Measurements from ENCODE around the gene NFIC.

The NFIC gene

GRCh38 chr19:3467437-3468198 lies 101.2 kb downstream of the NFIC start:
- Histone ChIP-seq H3K4me2 (no peak overlapping the region), H3K9me3 (replicated peaks in 1 of 11) (peaks cover 0 to 18% (median 7%) of the 10 kb centered on the region in 11 experiments; a peak in 13 of 22 replicates), H3K27ac (no peak overlapping the region), H3K36me3 (peaks cover 13 to 35% (median 28%) of the 10 kb centered on the region in 11 experiments), H4K20me1 (peaks cover 16 to 63% (median 33%) of the 10 kb centered on the region in 11 experiments; a peak in 20 of 22 replicates), H3K27me3 (no peaks in the 10 kb centered on the region), H3K4me1 (peaks cover 0 to 26% (median 15%) of the 10 kb centered on the region in 10 experiments; a peak in 15 of 20 replicates), H3K4me3 (no peak overlapping the region), H3K9ac (no peak overlapping the region)
- no peak for TF ChIP-seq Cebpa-rat (IDR thresholded peaks at IDR 0.05)

GRCh38 chr19:3468211-3468610 lies 101.8 kb downstream of the NFIC start:
- H3K4me1 ChIP-seq = peaks cover 0 to 27% (median 15%) of the 10 kb centered on the region in 10 experiments; a peak in 15 of 20 replicates
- no peak overlapping the region for H3K9ac ChIP-seq

GRCh38 chr19:3469638-3470499 lies 103.5 kb downstream of the NFIC start:
- Histone ChIP-seq H3K27ac (no peak overlapping the region), H3K9ac (no peak overlapping the region; a peak in 1 of 22 replicates), H3K9me3 (replicated peaks in 1 of 11) (peaks cover 0 to 18% (median 7%) of the 10 kb centered on the region in 11 experiments; a peak in 13 of 22 replicates), H3K4me1 (peaks cover 6 to 38% (median 20%) of the 10 kb centered on the region in 10 experiments; a peak in 17 of 20 replicates), H3K27me3 (no peaks in the 10 kb centered on the region), H3K4me3 (no peak overlapping the region), H3K36me3 (peaks cover 0 to 32% (median 19%) of the 10 kb centered on the region in 11 experiments; a peak in 18 of 22 replicates), H3K4me2 (peak overlapping the region in 6 of 11 experiments; percentile 2 to 39 (median 33); a peak in 10 of 22 replicates), H4K20me1 (peaks cover 20 to 64% (median 32%) of the 10 kb centered on the region in 11 experiments; a peak in 19 of 22 replicates)
- no peak for TF ChIP-seq Cebpa-rat (IDR thresholded peaks at IDR 0.05)

More at GRCh38 chr19:3468211-3468610, 101.8 kb downstream of the NFIC start:
- Histone ChIP-seq H3K4me2 (no peak overlapping the region), H4K20me1 (peaks cover 20 to 62% (median 33%) of the 10 kb centered on the region in 11 experiments; a peak in 19 of 22 replicates), H3K9me3 (replicated peaks in 1 of 11) (peaks cover 0 to 18% (median 7%) of the 10 kb centered on the region in 11 experiments; a peak in 13 of 22 replicates), H3K27ac (no peak overlapping the region), H3K27me3 (no peaks in the 10 kb centered on the region), H3K4me3 (no peak overlapping the region), H3K36me3 (peaks cover 7 to 29% (median 22%) of the 10 kb centered on the region in 11 experiments)
- TF ChIP-seq Cebpa-rat (IDR thresholded peaks at IDR 0.05) = no peak

- Histone ChIP-seq H3K27ac (no peak overlapping the region), H4K20me1 (peaks cover 18 to 56% (median 28%) of the 10 kb centered on the region in 11 experiments; a peak in 19 of 22 replicates), H3K9ac (no peak overlapping the region), H3K4me2 (0 out of 22 replicates have a peak overlapping the region, but pooled peaks of 1 of the 11 experiments have one; percentile 17), H3K9me3 (replicated peaks in 1 of 11) (peaks cover 0 to 18% (median 7%) of the 10 kb centered on the region in 11 experiments; a peak in 13 of 22 replicates), H3K4me3 (no peak overlapping the region), H3K36me3 (peaks cover 0 to 31% (median 18%) of the 10 kb centered on the region in 11 experiments; a peak in 18 of 22 replicates), H3K27me3 (no peaks in the 10 kb centered on the region), H3K4me1 (peaks cover 6 to 38% (median 22%) of the 10 kb centered on the region in 10 experiments; a peak in 17 of 20 replicates)
- TF ChIP-seq Cebpa-rat (IDR thresholded peaks at IDR 0.05) = no peak
These were observed 104.2 kb downstream of the NFIC start for GRCh38 chr19:3470500-3471128.

- Histone ChIP-seq H3K4me2 (no peak overlapping the region), H3K4me1 (peaks cover 6 to 38% (median 23%) of the 10 kb centered on the region in 10 experiments; a peak in 17 of 20 replicates), H3K9me3 (replicated peaks in 1 of 11) (peaks cover 0 to 13% (median 4%) of the 10 kb centered on the region in 11 experiments; a peak in 12 of 22 replicates), H3K36me3 (peaks cover 0 to 30% (median 10%) of the 10 kb centered on the region in 11 experiments; a peak in 13 of 22 replicates), H3K9ac (no peak overlapping the region), H3K4me3 (no peak overlapping the region), H3K27me3 (no peaks in the 10 kb centered on the region), H3K27ac (no peak overlapping the region), H4K20me1 (peaks cover 6 to 44% (median 19%) of the 10 kb centered on the region in 11 experiments; a peak in 17 of 22 replicates)
- no peak for TF ChIP-seq Cebpa-rat (IDR thresholded peaks at IDR 0.05)
These were observed 105.7 kb downstream of the NFIC start for GRCh38 chr19:3471954-3472655.

GRCh38 chr19:3474010-3474409 lies 107.6 kb downstream of the NFIC start:
- TF ChIP-seq Cebpa-rat (IDR thresholded peaks at IDR 0.05) = no peak
- no peaks in the 10 kb centered on the region for H3K27me3 ChIP-seq
- H3K9me3 ChIP-seq (replicated peaks in 1 of 11) = 0 out of 22 replicates have a peak, but pooled peaks cover 0 to 5% (median 0%) of the 10 kb centered on the region in 11 experiments
- H3K4me2 ChIP-seq = peak overlapping the region in 2 of 11 experiments; percentile 2 to 35; a peak in 3 of 22 replicates
- peaks cover 0 to 26% (median 10%) of the 10 kb centered on the region in 11 experiments; a peak in 9 of 22 replicates for H3K36me3 ChIP-seq
- H3K9ac ChIP-seq = no peak overlapping the region
- no peak overlapping the region for H3K4me3 ChIP-seq
- H3K4me1 ChIP-seq = peaks cover 6 to 51% (median 33%) of the 10 kb centered on the region in 10 experiments; a peak in 18 of 20 replicates
- peaks cover 6 to 42% (median 18%) of the 10 kb centered on the region in 11 experiments; a peak in 17 of 22 replicates for H4K20me1 ChIP-seq
- no peak overlapping the region; a peak in 1 of 22 replicates for H3K27ac ChIP-seq

- Histone ChIP-seq H4K20me1 (peaks cover under 1 to 36% (median 12%) of the 10 kb centered on the region in 11 experiments; a peak in 15 of 22 replicates), H3K27me3 (no peaks in the 10 kb centered on the region), H3K4me3 (no peak overlapping the region), H3K4me2 (no peak overlapping the region), H3K27ac (no peak overlapping the region; a peak in 1 of 22 replicates), H3K9ac (no peak overlapping the region; a peak in 1 of 22 replicates), H3K36me3 (peaks cover 0 to 26% (median 10%) of the 10 kb centered on the region in 11 experiments; a peak in 9 of 22 replicates), H3K9me3 (replicated peaks in 1 of 11) (0 out of 22 replicates have a peak, but pooled peaks cover 0 to 5% (median 0%) of the 10 kb centered on the region in 11 experiments), H3K4me1 (peaks cover 6 to 45% (median 28%) of the 10 kb centered on the region in 10 experiments; a peak in 18 of 20 replicates)
- no peak for TF ChIP-seq Cebpa-rat (IDR thresholded peaks at IDR 0.05)
These were observed 108.2 kb downstream of the NFIC start for GRCh38 chr19:3474614-3475013.

Measured in BLaER1 treated with 17β-estradiol and CSF1 and Interleukin-3, amounts not matched to agents 10 nM and 100 nM (cell line).